Stimulated activated naive CD4-positive, alpha-beta T cell (primary cell): ENCODE data around the gene CDK19.
"Not testable (repeated sequence)": the region's sequence is repeated elsewhere in the genome, so short reads cannot be mapped to it uniquely, and the experiment has no call there.

Experiments used
- DNase-seq, 6 experiments: peaks; one replicate each; lab custom pipeline; 2025; lab: John Stamatoyannopoulos, UW

CDK19 gene

GRCh38 chr6:110813338-110814101 lies 1.7 kb downstream of the CDK19 start:
- DNase-seq, result peak in 1 of 6 experiments; percentile 6

GRCh38 chr6:110812719-110813118 lies 2.5 kb downstream of the CDK19 start:
- no peak for DNase-seq

GRCh38 chr6:110810896-110811586 lies 4.2 kb downstream of the CDK19 start:
- DNase-seq, result no peak

GRCh38 chr6:110809792-110810191 lies 5.5 kb downstream of the CDK19 start:
- no peak for DNase-seq

- not testable (repeated sequence) for DNase-seq
Observed at GRCh38 chr6:110802175-110802574, 13.1 kb downstream of the CDK19 start.

GRCh38 chr6:110800839-110801196 lies 14.5 kb downstream of the CDK19 start:
- DNase-seq, result no peak

GRCh38 chr6:110800196-110800838 lies 15.0 kb downstream of the CDK19 start:
- no peak for DNase-seq

GRCh38 chr6:110799655-110800054 lies 15.6 kb downstream of the CDK19 start:
- DNase-seq, result no peak

- no peak for DNase-seq
Observed at GRCh38 chr6:110799189-110799588, 16.1 kb downstream of the CDK19 start.

- no peak for DNase-seq
Observed at GRCh38 chr6:110795271-110795670, 20.0 kb downstream of the CDK19 start.

- DNase-seq, result no peak
Observed at GRCh38 chr6:110786696-110787095, 28.6 kb downstream of the CDK19 start.

- no peak for DNase-seq
Observed at GRCh38 chr6:110786271-110786670, 29.0 kb downstream of the CDK19 start.

GRCh38 chr6:110784610-110784979 lies 30.7 kb downstream of the CDK19 start:
- DNase-seq, result no peak

GRCh38 chr6:110781522-110782214 lies 33.6 kb downstream of the CDK19 start:
- no peak for DNase-seq

GRCh38 chr6:110778333-110778732 lies 36.9 kb downstream of the CDK19 start:
- DNase-seq, result no peak

GRCh38 chr6:110777636-110778035 lies 37.6 kb downstream of the CDK19 start:
- DNase-seq, result no peak

- DNase-seq, result no peak
Observed at GRCh38 chr6:110776413-110776812, 38.9 kb downstream of the CDK19 start.

- DNase-seq, result no peak
Observed at GRCh38 chr6:110769923-110770322, 45.3 kb downstream of the CDK19 start.

- DNase-seq, result no peak
Observed at GRCh38 chr6:110768057-110768456, 47.2 kb downstream of the CDK19 start.

- DNase-seq, result no peak
Observed at GRCh38 chr6:110761371-110761770, 53.9 kb downstream of the CDK19 start.

- DNase-seq, result no peak
Observed at GRCh38 chr6:110760589-110760988, 54.7 kb downstream of the CDK19 start.

GRCh38 chr6:110760098-110760497 lies 55.2 kb downstream of the CDK19 start:
- DNase-seq, result not testable (repeated sequence)

- no peak for DNase-seq
Observed at GRCh38 chr6:110757926-110758325, 57.3 kb downstream of the CDK19 start.
